H1 (cell line): Measurements from ENCODE around the gene AHNAK2. TPM values are rescaled to one million over a fixed set of nuclear protein-coding genes. Genes with fewer than 3 reads are reported as not detected.

Experiments
- CTCF ChIA-PET: fragments of 300-600 bp; sonication (Branson Sonifier 250); formaldehyde crosslinking; loops from one replicate; lab custom pipeline; 2021; ENCODE audit not compliant: partially characterized antibody; lab: Charles Lee
- POLR2A ChIA-PET: fragments of 300-600 bp; sonication (Branson Sonifier 250); formaldehyde crosslinking; loops from one replicate; lab custom pipeline; 2021; ENCODE audit warnings: inconsistent platforms; ENCODE audit not compliant: partially characterized antibody; lab: Charles Lee
- DNase-seq, 2 experiments: peaks; one replicate each; pipeline versions ENCODE4 v3.0.0 to v3.0.0-alpha.2; 2010 to 2022; ENCODE audit warnings: low spot score in 2 of 2, low read depth in 1 of 2, mixed read lengths in 1 of 2
- FAIRE-seq: peaks from 2 replicates; lab custom pipeline; 2011; peaks lifted over from hg19 to GRCh38; lab: Jason Lieb, UNC
- H2AFZ ChIP-seq: 2 replicates; pipeline ENCODE4 v1.8.1; 2012; ENCODE audit warnings: low read length, inconsistent platforms
- H2AK5ac ChIP-seq: 2 replicates; pipeline ENCODE4 v1.6.1; 2013; ENCODE audit warnings: low read depth, low read length
- H2BK120ac ChIP-seq: replicated peaks from 2 replicates; pipeline ENCODE3; 2013; ENCODE audit warnings: low read depth, low read length, inconsistent platforms
- H2BK12ac ChIP-seq: 2 replicates; pipeline ENCODE4 v1.6.1; 2013; ENCODE audit warnings: low read depth, low read length
- H2BK15ac ChIP-seq: 2 replicates; pipeline ENCODE4 v1.6.1; 2013; ENCODE audit warnings: low read length
- H2BK20ac ChIP-seq: 2 replicates; pipeline ENCODE4 v1.6.1; 2013; ENCODE audit warnings: low read length
- H2BK5ac ChIP-seq: 2 replicates; pipeline ENCODE4 v1.6.1; 2013; ENCODE audit warnings: low read depth, low read length
- H3K14ac ChIP-seq: 2 replicates; pipeline ENCODE4 v1.6.1; 2013; ENCODE audit warnings: inconsistent platforms; ENCODE audit not compliant: insufficient read length
- H3K18ac ChIP-seq: 2 replicates; pipeline ENCODE4 v1.6.1; 2013; ENCODE audit warnings: low read length; ENCODE audit errors: extremely low read depth
- H3K23ac ChIP-seq: 2 replicates; pipeline ENCODE4 v1.6.1; 2013; ENCODE audit warnings: inconsistent platforms; ENCODE audit not compliant: insufficient read length
- H3K23me2 ChIP-seq: 2 replicates; pipeline ENCODE4 v1.6.1; 2013; ENCODE audit warnings: low read depth, low read length
- H3K27ac ChIP-seq: 2 replicates; pipeline ENCODE4 v1.6.1; 2011; ENCODE audit warnings: low read depth, low read length, inconsistent platforms
- H3K27me3 ChIP-seq, 4 experiments: replicated peaks in 1 of 4; 1 replicate in 1 of 4; 2 replicates in 3 of 4; pipeline versions ENCODE4 v1.6.1 to v1.8.1; 2011 to 2013; ENCODE audit warnings: low read length in 3 of 4, mild to moderate bottlenecking in 3 of 4, inconsistent platforms in 2 of 4, mixed read lengths in 2 of 4, moderate library complexity in 1 of 4; ENCODE audit not compliant: control insufficient read depth in 3 of 4, insufficient read depth in 3 of 4; ENCODE audit errors: extremely low read depth in 1 of 4
- H3K36me3 ChIP-seq, 4 experiments: 2 replicates each; pipeline versions ENCODE4 v1.6.1 to v1.8.1; 2011 to 2013; ENCODE audit warnings: mild to moderate bottlenecking in 4 of 4, low read length in 3 of 4, moderate library complexity in 2 of 4, control low read depth in 1 of 4, inconsistent platforms in 1 of 4; ENCODE audit not compliant: insufficient read depth in 4 of 4, control insufficient read depth in 2 of 4
- H3K4ac ChIP-seq: replicated peaks from 2 replicates; pipeline ENCODE3; 2013; ENCODE audit warnings: low read length, low read depth, mixed read lengths, inconsistent platforms; ENCODE audit not compliant: insufficient read length
- H3K4me1 ChIP-seq, 4 experiments: replicated peaks in 1 of 4; 1 replicate in 1 of 4; 2 replicates in 3 of 4; pipeline versions ENCODE4 v1.6.1 to v1.8.1; 2011 to 2013; ENCODE audit warnings: low read length in 3 of 4, inconsistent platforms in 2 of 4, mixed read lengths in 1 of 4; ENCODE audit not compliant: insufficient read depth in 4 of 4, control insufficient read depth in 3 of 4
- H3K4me2 ChIP-seq, 2 experiments: 2 replicates each; pipeline versions ENCODE4 v1.6.1 to v1.8.1; 2011 to 2013; ENCODE audit warnings: low read depth in 2 of 2, low read length in 2 of 2, control low read depth in 1 of 2, inconsistent platforms in 1 of 2, mild to moderate bottlenecking in 1 of 2; ENCODE audit not compliant: insufficient read depth in 1 of 2
- H3K4me3 ChIP-seq, 4 experiments: fragments of 200-600, 300-600 bp in 1 of 4; sonication (generic), shearing (Covaris generic), sonication (Bioruptor Twin) in 1 of 4; 2 replicates each; pipeline versions ENCODE4 v1.5.1 to v1.8.1; 2011 to 2016; ENCODE audit warnings: low read length in 4 of 4, low read depth in 3 of 4, control low read depth in 2 of 4, inconsistent platforms in 2 of 4, mild to moderate bottlenecking in 2 of 4, mixed read lengths in 1 of 4, moderate library complexity in 1 of 4; ENCODE audit not compliant: insufficient read depth in 2 of 4; ENCODE audit errors: extremely low read depth in 1 of 4
- H3K56ac ChIP-seq: replicated peaks from 2 replicates; pipeline ENCODE3; 2013; ENCODE audit warnings: low read depth, mild to moderate bottlenecking, mixed read lengths, low read length, inconsistent platforms; ENCODE audit not compliant: insufficient read length
- H3K79me1 ChIP-seq: 2 replicates; pipeline ENCODE4 v1.6.1; 2013; ENCODE audit warnings: low read depth, low read length, control low read depth
- H3K79me2 ChIP-seq, 2 experiments: 2 replicates each; pipeline versions ENCODE4 v1.6.1 to v1.8.1; 2012 to 2013; ENCODE audit warnings: low read length in 2 of 2, mild to moderate bottlenecking in 2 of 2, inconsistent platforms in 1 of 2; ENCODE audit not compliant: insufficient read depth in 2 of 2, control insufficient read depth in 1 of 2
- H3K9ac ChIP-seq, 4 experiments: replicated peaks in 1 of 4; 1 replicate in 1 of 4; 2 replicates in 3 of 4; pipeline versions ENCODE4 v1.6.1 to v1.8.1; 2011 to 2013; ENCODE audit warnings: low read depth in 3 of 4, low read length in 3 of 4, control low read depth in 2 of 4, mild to moderate bottlenecking in 2 of 4, moderate library complexity in 2 of 4, inconsistent platforms in 1 of 4; ENCODE audit errors: extremely low read depth in 1 of 4
- H3K9me3 ChIP-seq, 2 experiments: 2 replicates each; pipeline versions ENCODE4 v1.6.1 to v1.8.1; 2012 to 2013; ENCODE audit warnings: mild to moderate bottlenecking in 2 of 2, moderate library complexity in 2 of 2, control low read depth in 1 of 2, inconsistent platforms in 1 of 2, low read depth in 1 of 2, low read length in 1 of 2, mixed read lengths in 1 of 2; ENCODE audit not compliant: insufficient read depth in 2 of 2
- H4K20me1 ChIP-seq, 2 experiments: replicated peaks in 1 of 2; 2 replicates each; pipeline versions ENCODE3 to v1.8.1; 2011 to 2013; ENCODE audit warnings: inconsistent platforms in 2 of 2, low read length in 2 of 2, mild to moderate bottlenecking in 1 of 2; ENCODE audit not compliant: insufficient read depth in 2 of 2, control insufficient read depth in 1 of 2
- H4K5ac ChIP-seq: 2 replicates; pipeline ENCODE4 v1.6.1; 2013; ENCODE audit warnings: low read length, low read depth, mixed read lengths, inconsistent platforms; ENCODE audit not compliant: insufficient read length
- H4K8ac ChIP-seq: 2 replicates; pipeline ENCODE4 v1.8.0; 2013; ENCODE audit warnings: mild to moderate bottlenecking, moderate library complexity, low read length, inconsistent platforms; ENCODE audit not compliant: insufficient read depth; ENCODE audit errors: extremely low read depth
- H4K91ac ChIP-seq: replicated peaks from 2 replicates; pipeline ENCODE3; 2013; ENCODE audit warnings: low read length, mixed read lengths, inconsistent platforms; ENCODE audit not compliant: insufficient read length
- CHD2 ChIP-seq: IDR thresholded peaks from 2 replicates; pipeline ENCODE4 v1.6.1; 2012; ENCODE audit warnings: low read length, improper control_type of control experiment
- NANOG ChIP-seq: IDR thresholded peaks from 2 replicates; pipeline ENCODE4 v1.6.1; 2011; ENCODE audit warnings: low read length, low read depth, mild to moderate bottlenecking, inconsistent platforms; ENCODE audit not compliant: insufficient read depth, poor library complexity, severe bottlenecking
- RAD21 ChIP-seq, 2 experiments: IDR thresholded peaks in 1 of 2; conservative IDR thresholded peaks in 1 of 2; 2 replicates each; pipeline ENCODE4 v1.6.1; 2011; ENCODE audit warnings: low read depth in 2 of 2, low read length in 2 of 2, improper control_type of control experiment in 1 of 2, inconsistent platforms in 1 of 2, mild to moderate bottlenecking in 1 of 2, moderate library complexity in 1 of 2
- RFX5 ChIP-seq: IDR thresholded peaks from 2 replicates; pipeline ENCODE4 v1.6.1; 2011; ENCODE audit warnings: low read depth, low read length, improper control_type of control experiment, borderline replicate concordance
- SIN3A ChIP-seq, 2 experiments: IDR thresholded peaks in 1 of 2; conservative IDR thresholded peaks in 1 of 2; 2 replicates each; pipeline ENCODE4 v1.6.1; 2011 to 2012; ENCODE audit warnings: low read length in 2 of 2, improper control_type of control experiment in 1 of 2, low read depth in 1 of 2, mild to moderate bottlenecking in 1 of 2
- SP1 ChIP-seq: IDR thresholded peaks from 2 replicates; pipeline ENCODE4 v1.6.1; 2011; ENCODE audit warnings: low read depth, low read length
- SRF ChIP-seq: IDR thresholded peaks from 2 replicates; pipeline ENCODE4 v1.6.1; 2011; ENCODE audit warnings: mild to moderate bottlenecking, low read depth, low read length, moderate library complexity
- TEAD4 ChIP-seq: IDR thresholded peaks from 2 replicates; pipeline ENCODE4 v1.6.1; 2012; ENCODE audit warnings: low read depth, low read length, inconsistent platforms, mixed read lengths
- WGBS, 2 experiments: shearing (Covaris generic) in 1 of 2; methylation state at CpG; one replicate each; pipeline versions ENCODE4 v1.1.6 to v1.1.7; 2013 to 2015; ENCODE audit warnings: low lambda C conversion rate in 2 of 2, mixed read lengths in 2 of 2, inconsistent platforms in 1 of 2, low coverage in 1 of 2, missing lambda C conversion rate in 1 of 2; ENCODE audit not compliant: insufficient replicate concordance in 2 of 2, insufficient coverage in 1 of 2, insufficient read length in 1 of 2; ENCODE audit errors: extremely low coverage in 1 of 2, missing lambda C conversion rate in 1 of 2; 5-methylcytosine and 5-hydroxymethylcytosine counted together
- polyA plus RNA-seq, 7 experiments: library from polyadenylated mRNA; depleted of rRNA in 3 of 7; stranded (reverse) in 5 of 7; unstranded in 2 of 7; fragments of >200 nt in 5 of 7; fragments of 200-250 nt in 2 of 7; gene quantifications; 1 replicate in 5 of 7; 2 replicates in 1 of 7; 4 replicates in 1 of 7; pipeline versions ENCODE4 v1.2.1 to v1.2.3, GENCODE V29; 2011 to 2013; ENCODE audit warnings: missing spikeins in 2 of 7, mixed read lengths in 2 of 7
- total RNA-seq: library from RNA; stranded (reverse); fragmentation: NEBNext Ultra II Directional; extraction: Animal tissue kit (Norgen Biotek cat#: 25700); gene quantifications from 2 replicates; pipeline ENCODE4 v1.2.1, GENCODE V29; 2021
- TF ChIP-seq, protein P1 (sequence below): IDR thresholded peaks from 2 replicates; pipeline ENCODE4 v1.6.1; 2011; ENCODE audit warnings: low read depth, mild to moderate bottlenecking, low read length; ENCODE audit not compliant: insufficient read depth

The AHNAK2 gene
- total and polyA plus RNA-seq, 2 of the 8 experiments (the other 6 are each of a cell fraction or from before 2014, with no cell fraction given), result 0.95 to 2.0 TPM

- CTCF ChIA-PET, result interaction anchor here (0.6 to 11.5 kb wide), 12 partner anchors 10 to 298 kb away, joined by 3 to 161 read pairs (median 4); no protein-coding TSS in a partner anchor
- Histone ChIP-seq H4K20me1 (no peaks in the 10 kb centered on the region), H3K4me2 (peak overlapping the region; percentile 67 to 98; a peak in 3 of 4 replicates), H3K4me1 (peaks cover 0 to 26% (median 16%) of the 10 kb centered on the region in 4 experiments; a peak in 6 of 7 replicates), H3K79me2 (no peaks in the 10 kb centered on the region), H3K23ac (no peak overlapping the region), H3K4me3 (peak overlapping the region in 1 of 4 experiments; percentile 56; a peak in 2 of 8 replicates), H2BK5ac (peak overlapping the region; percentile 44; the same call in 1 of the 2 replicates), H3K9ac (no peak overlapping the region), H3K9me3 (no peaks in the 10 kb centered on the region), H3K27ac (no peak overlapping the region), H3K36me3 (no peaks in the 10 kb centered on the region), H2BK20ac (peak overlapping the region; percentile 95; the same call in 1 of the 2 replicates), H2BK12ac (peak overlapping the region; percentile 87; the same call in 1 of the 2 replicates), H2BK15ac (peak overlapping the region; percentile 92; the same call in 1 of the 2 replicates), H3K23me2 (peaks cover 5% of the 10 kb centered on the region), H2BK120ac (no peak overlapping the region), H3K4ac (peak overlapping the region; percentile 78), H3K18ac (peak overlapping the region; percentile 71; the same call in 1 of the 2 replicates), H2AK5ac (0 out of 2 replicates have a peak overlapping the region, but pooled peaks have one; percentile 65), H2AFZ (no peak overlapping the region), H4K5ac (peak overlapping the region; percentile 15), H3K14ac (no peak overlapping the region), H3K56ac (no peak overlapping the region), H3K79me1 (no peaks in the 10 kb centered on the region), H4K8ac (no peak overlapping the region; the same call in 1 of the 2 replicates), H3K27me3 (peaks cover 0 to 10% (median 6%) of the 10 kb centered on the region in 4 experiments; a peak in 3 of 7 replicates), H4K91ac (peak overlapping the region; percentile 17)
- 82% methylated on average over 21 of the region's 21 CpGs; no CpG with 5 or more reads in 1 of the 2 experiments for WGBS, 2 experiments
- POLR2A ChIA-PET, result interaction anchor here (0.8 to 1.5 kb wide), 4 partner anchors 13 to 174 kb away, joined by 3 to 6 read pairs (median 4); no protein-coding TSS in a partner anchor
- DNase-seq (no peak), FAIRE-seq (no peak)
- TF ChIP-seq, protein P1, sequence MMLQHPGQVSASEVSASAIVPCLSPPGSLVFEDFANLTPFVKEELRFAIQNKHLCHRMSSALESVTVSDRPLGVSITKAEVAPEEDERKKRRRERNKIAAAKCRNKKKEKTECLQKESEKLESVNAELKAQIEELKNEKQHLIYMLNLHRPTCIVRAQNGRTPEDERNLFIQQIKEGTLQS, result no peak
- TF ChIP-seq SRF, result no peak
- TF ChIP-seq TEAD4, result no peak
- TF ChIP-seq NANOG, result no peak
- no peak for TF ChIP-seq RFX5
- no peak for TF ChIP-seq CHD2
- no peak for TF ChIP-seq SP1
- TF ChIP-seq SIN3A (conservative IDR thresholded peaks at IDR 0.05 in 1 of 2, IDR thresholded peaks at IDR 0.05 in 1 of 2; ENCODE audit: low read depth in 1 of 2, low read length in 2 of 2), result no peak
- no peak for TF ChIP-seq RAD21 (IDR thresholded peaks at IDR 0.05 in 1 of 2, conservative IDR thresholded peaks at IDR 0.05 in 1 of 2; ENCODE audit: low read depth in 2 of 2, low read length in 2 of 2)
Measured at GRCh38 chr14:104968541-104969401, 9.4 kb downstream of the AHNAK2 start.
